ENCODE data around the gene KCNT2. TPM values are rescaled to one million over a fixed set of nuclear protein-coding genes. Genes with fewer than 3 reads are reported as not detected.

The KCNT2 gene
- total and polyA plus RNA-seq, 2 of the 8 experiments (the other 6 are each of a cell fraction or from before 2014, with no cell fraction given) = 2.3 to 10.2 TPM

DNA sequence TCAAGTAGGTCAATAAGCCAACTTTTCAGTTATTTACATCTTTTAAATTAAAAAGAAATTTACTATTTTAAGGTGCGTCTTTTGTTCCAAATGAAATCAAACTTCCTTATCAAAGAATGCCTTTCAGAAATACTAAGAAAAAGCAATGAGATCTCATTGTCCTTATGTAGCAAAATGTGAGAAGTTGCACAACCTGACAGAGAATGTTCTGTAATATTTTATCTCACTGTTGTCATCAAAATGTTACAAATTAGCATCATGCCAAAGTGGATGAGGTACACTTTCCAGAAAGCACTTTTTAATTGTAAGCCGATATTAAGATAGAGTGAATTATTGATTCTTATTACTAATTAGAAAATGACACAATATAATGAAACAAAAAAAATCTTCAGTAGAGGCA is 50.4 kb downstream of the KCNT2 start:
- Histone ChIP-seq H2AK5ac (ENCODE audit: low read depth, low read length) (no peak overlapping the region), H3K9me3 (ENCODE audit: insufficient read depth in 2 of 2, low read depth in 1 of 2, low read length in 1 of 2) (no peaks in the 10 kb centered on the region), H2BK120ac (replicated peaks; ENCODE audit: low read depth, low read length) (no peak overlapping the region), H3K18ac (ENCODE audit: extremely low read depth, low read length) (no peak overlapping the region), H3K4me2 (ENCODE audit: insufficient read depth in 1 of 2, low read depth in 2 of 2, low read length in 2 of 2) (no peak overlapping the region), H3K56ac (replicated peaks; ENCODE audit: insufficient read length, low read depth, low read length) (no peak overlapping the region), H3K36me3 (ENCODE audit: control insufficient read depth in 2 of 4, insufficient read depth in 4 of 4, low read length in 3 of 4) (no peaks in the 10 kb centered on the region), H4K8ac (ENCODE audit: extremely low read depth, insufficient read depth, low read length) (no peak overlapping the region), H4K91ac (replicated peaks; ENCODE audit: insufficient read length, low read length) (no peak overlapping the region), H3K27me3 (replicated peaks in 1 of 4; ENCODE audit: control insufficient read depth in 3 of 4, extremely low read depth in 1 of 4, insufficient read depth in 3 of 4, low read length in 3 of 4) (no peaks in the 10 kb centered on the region), H3K23ac (ENCODE audit: insufficient read length) (no peak overlapping the region), H2BK12ac (ENCODE audit: low read depth, low read length) (no peak overlapping the region), H2AFZ (ENCODE audit: low read length) (no peak overlapping the region), H3K79me2 (ENCODE audit: control insufficient read depth in 1 of 2, insufficient read depth in 2 of 2, low read length in 2 of 2) (peaks cover 0 to 71% of the 10 kb centered on the region in 2 experiments; a peak in 2 of 4 replicates), H3K14ac (ENCODE audit: insufficient read length) (no peak overlapping the region), H4K20me1 (replicated peaks in 1 of 2; ENCODE audit: control insufficient read depth in 1 of 2, insufficient read depth in 2 of 2, low read length in 2 of 2) (peaks cover 1 to 6% of the 10 kb centered on the region in 2 experiments), H2BK5ac (ENCODE audit: low read depth, low read length) (no peak overlapping the region), H3K4me1 (replicated peaks in 1 of 4; ENCODE audit: control insufficient read depth in 3 of 4, insufficient read depth in 4 of 4, low read length in 3 of 4) (peaks cover 0 to 4% (median 0%) of the 10 kb centered on the region in 4 experiments; a peak in 1 of 7 replicates), H3K27ac (ENCODE audit: low read depth, low read length) (no peak overlapping the region), H3K79me1 (ENCODE audit: low read depth, low read length) (no peaks in the 10 kb centered on the region), H4K5ac (ENCODE audit: insufficient read length, low read depth, low read length) (no peak overlapping the region), H3K4me3 (ENCODE audit: extremely low read depth in 1 of 4, insufficient read depth in 2 of 4, low read depth in 3 of 4, low read length in 4 of 4) (no peak overlapping the region), H3K4ac (replicated peaks; ENCODE audit: insufficient read length, low read depth, low read length) (no peak overlapping the region), H2BK20ac (ENCODE audit: low read length) (no peak overlapping the region), H3K23me2 (ENCODE audit: low read depth, low read length) (no peaks in the 10 kb centered on the region), H3K9ac (replicated peaks in 1 of 4; ENCODE audit: extremely low read depth in 1 of 4, low read depth in 3 of 4, low read length in 3 of 4) (no peak overlapping the region), H2BK15ac (ENCODE audit: low read length) (no peak overlapping the region)
- DNase-seq (ENCODE audit: low read depth in 1 of 2, low spot score in 2 of 2) = no peak
- TF ChIP-seq, protein P1, sequence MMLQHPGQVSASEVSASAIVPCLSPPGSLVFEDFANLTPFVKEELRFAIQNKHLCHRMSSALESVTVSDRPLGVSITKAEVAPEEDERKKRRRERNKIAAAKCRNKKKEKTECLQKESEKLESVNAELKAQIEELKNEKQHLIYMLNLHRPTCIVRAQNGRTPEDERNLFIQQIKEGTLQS (IDR thresholded peaks at IDR 0.05; ENCODE audit: insufficient read depth, low read depth, low read length) = no peak
- no peak for TF ChIP-seq SIRT6 (IDR thresholded peaks at IDR 0.05; ENCODE audit: low read length)
- no peak for TF ChIP-seq TAF7 (optimal IDR thresholded peaks at IDR 0.05; ENCODE audit: borderline replicate concordance, low read depth, low read length)
- TF ChIP-seq EZH2 (IDR thresholded peaks at IDR 0.05; ENCODE audit: low read depth, low read length, severe bottlenecking) = no peak
- TF ChIP-seq POU5F1 (IDR thresholded peaks at IDR 0.05; ENCODE audit: low read depth, low read length) = no peak
- TF ChIP-seq, protein P2, sequence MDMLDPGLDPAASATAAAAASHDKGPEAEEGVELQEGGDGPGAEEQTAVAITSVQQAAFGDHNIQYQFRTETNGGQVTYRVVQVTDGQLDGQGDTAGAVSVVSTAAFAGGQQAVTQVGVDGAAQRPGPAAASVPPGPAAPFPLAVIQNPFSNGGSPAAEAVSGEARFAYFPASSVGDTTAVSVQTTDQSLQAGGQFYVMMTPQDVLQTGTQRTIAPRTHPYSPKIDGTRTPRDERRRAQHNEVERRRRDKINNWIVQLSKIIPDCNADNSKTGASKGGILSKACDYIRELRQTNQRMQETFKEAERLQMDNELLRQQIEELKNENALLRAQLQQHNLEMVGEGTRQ (IDR thresholded peaks at IDR 0.05; ENCODE audit: low read length) = no peak
- TF ChIP-seq CBX5 (IDR thresholded peaks at IDR 0.05; ENCODE audit: low read depth, low read length) = no peak
- ChIA-PET POLR2A (ENCODE audit: partially characterized antibody) (no interaction called here), CTCF (ENCODE audit: partially characterized antibody) (interaction anchor here (0.6 kb wide), 2 partner anchors 47 to 202 kb away, joined by 3 read pairs; no protein-coding TSS in a partner anchor)
- no peak for FAIRE-seq
- WGBS, 2 experiments (ENCODE audit: extremely low coverage in 1 of 2, insufficient coverage in 1 of 2, insufficient read length in 1 of 2, insufficient replicate concordance in 2 of 2, low coverage in 1 of 2, low lambda C conversion rate in 2 of 2, missing lambda C conversion rate in 1 of 2) = 92% methylated on average over 2 of the region's 2 CpGs; no CpG with 5 or more reads in 1 of the 2 experiments

Measured in H1 (cell line).